Measurements from ENCODE around the gene ZMIZ2.
"Not testable (repeated sequence)": the region's sequence is repeated elsewhere in the genome, so short reads cannot be mapped to it uniquely, and the experiment has no call there.

ZMIZ2 gene

GRCh38 chr7:44748045-44748947, at the start of gene ZMIZ2:
Gene ZMIZ2, plus strand, starts transcription at chr7:44748847. Its CDS starts 7,403 bp downstream, at chr7:44756250.
- in situ Hi-C loops (cut with MboI; ENCODE audit: low pct_unique_long_range_greater_than_20kb, low sequenced_read_pairs), result no loop called here
- peak; percentile 78 for DNase-seq

GRCh38 chr7:44699598-44699997, 49.0 kb upstream of the ZMIZ2 start:
- DNase-seq; in situ Hi-C loops (cut with MboI; ENCODE audit: low pct_unique_long_range_greater_than_20kb, low sequenced_read_pairs): not testable (repeated sequence)

- no peak for DNase-seq
- in situ Hi-C loops (cut with MboI; ENCODE audit: low pct_unique_long_range_greater_than_20kb, low sequenced_read_pairs), result no loop called here
Observed at GRCh38 chr7:44700322-44700721, 48.3 kb upstream of the ZMIZ2 start.

GRCh38 chr7:44703391-44703790, 45.3 kb upstream of the ZMIZ2 start:
- in situ Hi-C loops (cut with MboI; ENCODE audit: low pct_unique_long_range_greater_than_20kb, low sequenced_read_pairs); DNase-seq: not testable (repeated sequence)

GRCh38 chr7:44703921-44704320, 44.7 kb upstream of the ZMIZ2 start:
- in situ Hi-C loops (cut with MboI; ENCODE audit: low pct_unique_long_range_greater_than_20kb, low sequenced_read_pairs), result no loop called here

DNA sequence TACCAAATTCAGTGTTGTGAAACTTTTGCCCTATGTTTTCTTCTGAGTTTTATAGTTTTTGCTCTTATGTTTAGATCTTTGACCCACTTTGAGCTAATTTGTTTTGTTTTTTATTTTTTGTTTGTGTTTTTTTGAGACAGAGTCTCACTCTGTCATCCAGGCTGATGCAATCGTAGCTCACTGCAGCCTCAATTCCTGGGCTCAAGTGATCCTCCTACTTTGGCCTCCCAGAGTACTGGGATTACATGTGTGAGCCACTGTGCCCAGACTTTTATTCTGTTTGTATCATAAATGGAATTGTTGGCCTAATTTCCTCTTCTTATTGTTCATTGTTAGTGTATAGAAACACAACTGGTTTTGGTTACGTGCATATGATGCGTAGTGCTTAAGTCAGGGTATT, 43.2 kb upstream of the ZMIZ2 start:
- DNase-seq, result no peak
- in situ Hi-C loops (cut with MboI; ENCODE audit: low pct_unique_long_range_greater_than_20kb, low sequenced_read_pairs), result no loop called here

More at GRCh38 chr7:44703921-44704320, 44.7 kb upstream of the ZMIZ2 start:
- DNase-seq, result peak; percentile 5

GRCh38 chr7:44706788-44707557, 41.7 kb upstream of the ZMIZ2 start:
- in situ Hi-C loops (cut with MboI; ENCODE audit: low pct_unique_long_range_greater_than_20kb, low sequenced_read_pairs), result no loop called here
- no peak for DNase-seq

DNA sequence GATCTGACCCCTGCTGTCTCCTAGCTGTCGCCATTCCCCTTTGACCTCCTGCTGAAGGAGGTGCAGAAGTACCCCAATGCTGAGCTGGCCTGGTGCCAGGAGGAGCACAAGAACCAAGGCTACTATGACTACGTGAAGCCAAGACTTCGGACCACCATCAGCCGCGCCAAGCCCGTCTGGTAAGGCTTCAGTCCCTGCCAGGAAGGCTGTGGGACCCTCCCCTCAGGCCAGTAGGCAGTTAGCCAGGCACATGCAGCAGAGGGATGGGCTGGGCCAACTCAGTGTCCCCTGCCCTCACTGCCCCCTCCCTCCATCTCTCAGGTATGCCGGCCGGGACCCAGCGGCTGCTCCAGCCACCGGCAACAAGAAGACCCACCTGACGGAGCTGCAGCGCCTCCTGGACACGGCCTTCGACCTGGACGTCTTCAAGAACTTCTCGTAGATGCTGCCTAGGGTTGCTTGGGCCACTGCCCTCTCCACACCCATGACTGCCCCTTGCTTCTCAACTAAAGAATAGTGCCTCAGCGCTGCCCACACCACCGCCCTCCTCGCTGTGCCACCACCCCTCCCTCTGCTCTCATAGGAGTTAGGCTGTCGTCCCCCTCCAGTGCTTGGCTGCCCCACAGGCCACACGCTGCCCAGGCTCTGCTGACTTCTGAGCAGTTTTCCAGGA, 41.0 kb upstream of the ZMIZ2 start:
- in situ Hi-C loops (cut with MboI; ENCODE audit: low pct_unique_long_range_greater_than_20kb, low sequenced_read_pairs), result no loop called here
- DNase-seq, result no peak

DNA sequence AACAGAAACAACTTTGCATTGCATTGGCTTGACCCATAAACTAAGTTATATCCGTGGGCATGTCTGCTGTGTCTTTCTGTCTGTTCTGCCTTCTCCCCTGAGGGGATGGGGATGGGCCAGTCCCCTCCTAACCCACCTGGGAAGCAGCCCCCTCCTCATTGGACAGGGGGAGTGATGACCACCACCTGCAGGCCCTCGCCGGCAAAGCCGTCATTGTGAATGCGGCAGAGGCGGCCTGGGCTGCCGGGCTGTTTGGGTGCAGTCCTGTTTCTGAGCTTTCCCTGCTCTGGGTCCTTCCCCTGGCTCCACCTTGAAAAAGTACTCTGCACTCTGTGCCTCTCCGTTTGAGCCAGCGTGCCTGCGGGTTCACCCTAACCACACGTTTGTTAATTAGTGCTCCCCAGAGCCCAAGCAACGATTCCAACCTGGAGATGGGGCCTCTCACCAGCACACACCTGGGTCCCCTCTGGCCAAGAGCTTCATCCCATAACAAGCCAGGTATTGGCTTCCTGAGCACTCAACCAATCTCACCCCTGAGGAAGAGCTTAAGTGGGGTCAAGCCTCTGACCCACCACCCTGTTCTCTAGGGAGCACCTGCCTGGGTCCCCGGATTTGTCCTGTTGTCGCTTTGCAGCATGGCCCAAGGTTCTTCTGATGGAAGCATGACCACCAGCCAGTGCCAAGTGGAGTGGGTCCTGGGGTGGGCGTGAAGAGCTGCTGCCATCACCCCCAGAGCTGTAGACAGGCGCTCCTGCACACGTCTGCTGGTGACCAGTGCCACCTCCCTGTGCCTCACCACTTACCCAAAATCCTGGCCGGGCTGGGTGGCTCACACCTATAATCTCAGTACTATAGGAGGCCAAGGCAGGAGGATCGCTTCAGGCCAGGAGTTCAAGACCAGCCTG, 39.4 kb upstream of the ZMIZ2 start:
- DNase-seq, result no peak
- in situ Hi-C loops (cut with MboI; ENCODE audit: low pct_unique_long_range_greater_than_20kb, low sequenced_read_pairs), result no loop called here

GRCh38 chr7:44709945-44710596, 38.6 kb upstream of the ZMIZ2 start:
- DNase-seq, result no peak
- in situ Hi-C loops (cut with MboI; ENCODE audit: low pct_unique_long_range_greater_than_20kb, low sequenced_read_pairs), result no loop called here

DNA sequence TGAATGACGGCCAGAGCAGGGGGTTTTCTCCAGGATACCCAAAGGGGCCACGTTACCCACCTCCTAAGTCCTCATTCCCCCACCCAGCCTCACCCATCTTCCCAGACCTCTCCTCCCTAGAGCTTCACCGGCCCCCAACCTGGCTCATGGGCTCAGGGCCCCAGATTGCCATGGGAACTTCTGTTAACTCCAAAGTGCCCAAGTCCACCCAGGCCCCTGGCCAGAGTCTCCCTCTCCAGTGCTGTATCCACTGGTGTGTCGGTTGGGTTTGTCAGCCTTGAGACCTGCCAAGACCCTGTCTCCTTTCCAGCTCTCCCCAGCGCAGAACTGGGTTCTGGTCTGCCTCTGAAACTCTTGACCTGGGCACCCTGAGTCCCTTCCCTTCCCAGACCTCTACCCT, 37.1 kb upstream of the ZMIZ2 start:
- in situ Hi-C loops (cut with MboI; ENCODE audit: low pct_unique_long_range_greater_than_20kb, low sequenced_read_pairs), result no loop called here

DNA sequence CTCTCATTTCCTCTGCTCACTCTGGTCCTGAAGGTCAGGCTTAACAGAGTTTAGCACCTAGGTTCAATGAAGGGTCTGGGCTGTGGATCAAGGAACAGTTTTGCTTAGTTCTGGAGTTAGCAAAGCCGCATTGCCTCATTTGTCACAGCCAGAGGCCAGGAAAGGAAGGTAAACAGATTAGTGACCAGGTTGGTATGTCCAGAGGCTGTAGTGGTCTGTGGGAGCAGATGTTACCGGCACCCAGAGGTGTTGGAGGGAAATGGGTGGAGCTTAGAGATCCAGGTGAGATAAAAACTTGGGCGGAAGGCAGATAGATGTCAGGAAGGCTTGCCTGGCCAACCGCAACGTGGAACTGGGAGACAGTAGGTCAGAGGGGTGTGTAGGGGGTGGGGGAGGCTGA, 36.6 kb upstream of the ZMIZ2 start:
- no peak for DNase-seq
- in situ Hi-C loops (cut with MboI; ENCODE audit: low pct_unique_long_range_greater_than_20kb, low sequenced_read_pairs), result no loop called here

More for the DNA sequence above, 37.1 kb upstream of the ZMIZ2 start:
- DNase-seq, result no peak

DNA sequence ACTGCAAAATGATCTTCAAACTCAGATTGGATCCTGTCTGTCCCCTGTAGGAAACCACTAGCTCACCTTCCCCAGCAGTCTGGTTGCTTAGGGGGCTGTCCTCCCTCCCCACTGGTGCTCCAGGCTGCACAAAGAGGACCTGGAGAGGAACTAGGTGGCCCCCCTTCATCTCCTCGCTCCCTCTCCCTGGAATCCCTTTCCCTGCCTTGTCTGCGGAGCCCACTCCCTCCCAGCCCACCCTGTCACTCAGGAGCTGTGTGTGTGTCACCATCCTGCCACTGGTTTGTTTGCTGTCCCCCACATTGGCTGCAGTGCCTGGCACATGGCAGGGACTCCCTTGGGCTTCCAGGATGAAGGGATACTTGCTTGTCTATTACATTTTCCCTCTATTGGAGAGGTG, 35.5 kb upstream of the ZMIZ2 start:
- in situ Hi-C loops (cut with MboI; ENCODE audit: low pct_unique_long_range_greater_than_20kb, low sequenced_read_pairs), result no loop called here
- DNase-seq, result no peak

- in situ Hi-C loops (cut with MboI; ENCODE audit: low pct_unique_long_range_greater_than_20kb, low sequenced_read_pairs), result no loop called here
- no peak for DNase-seq
Observed at GRCh38 chr7:44713680-44714335, 34.8 kb upstream of the ZMIZ2 start.

DNA sequence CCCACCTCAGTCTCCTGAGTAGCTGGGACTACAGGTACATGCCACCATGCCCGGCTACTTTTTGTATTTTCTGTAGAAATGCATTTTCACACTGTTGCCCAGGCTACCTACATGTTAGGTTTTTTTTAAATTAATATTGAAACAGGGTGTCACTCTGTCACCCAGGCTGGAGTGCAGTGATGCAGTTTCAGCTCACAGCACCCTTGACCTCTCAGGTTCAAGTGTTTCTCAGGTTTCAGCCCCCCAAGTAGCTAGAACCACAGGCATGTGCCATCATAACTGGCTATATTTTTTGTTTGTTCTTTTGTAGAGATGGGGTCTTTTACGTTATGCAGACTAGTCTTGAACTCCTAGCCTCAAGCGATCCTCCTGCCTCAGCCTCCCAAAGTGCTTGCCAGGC, 32.4 kb upstream of the ZMIZ2 start:
- DNase-seq, result no peak
- in situ Hi-C loops (cut with MboI; ENCODE audit: low pct_unique_long_range_greater_than_20kb, low sequenced_read_pairs), result no loop called here

GRCh38 chr7:44720301-44720700, 28.3 kb upstream of the ZMIZ2 start:
- in situ Hi-C loops (cut with MboI; ENCODE audit: low pct_unique_long_range_greater_than_20kb, low sequenced_read_pairs), result no loop called here
- DNase-seq, result no peak

DNA sequence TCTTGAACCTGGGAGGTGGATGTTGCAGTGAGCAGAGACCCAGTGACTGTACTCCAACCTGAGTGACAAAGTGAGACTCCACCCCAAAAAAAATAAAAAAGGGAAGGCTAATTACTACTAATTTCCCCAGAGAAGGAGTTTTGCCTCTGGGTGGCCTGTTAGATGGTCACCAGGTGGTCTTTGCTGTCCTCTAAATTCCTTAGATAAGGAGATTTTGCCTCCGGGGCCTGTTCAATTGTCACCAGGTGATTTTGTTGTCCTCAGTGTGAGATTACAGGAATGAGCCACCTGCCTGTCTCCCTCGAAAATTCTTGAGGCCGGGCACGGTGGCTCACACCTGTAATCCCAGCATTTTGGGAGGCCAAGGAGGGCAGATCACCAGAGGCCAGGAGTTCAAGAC, 24.4 kb upstream of the ZMIZ2 start:
- in situ Hi-C loops (cut with MboI; ENCODE audit: low pct_unique_long_range_greater_than_20kb, low sequenced_read_pairs), result no loop called here
- no peak for DNase-seq

GRCh38 chr7:44726250-44726649, 22.4 kb upstream of the ZMIZ2 start:
- in situ Hi-C loops (cut with MboI; ENCODE audit: low pct_unique_long_range_greater_than_20kb, low sequenced_read_pairs), result not testable (repeated sequence)

More at GRCh38 chr7:44726250-44726649, 22.4 kb upstream of the ZMIZ2 start:
- DNase-seq, result not testable (repeated sequence)

Measured in KBM-7 (cell line).